CD4-positive, alpha-beta T cell treated with Interferon gamma for 1 hour (primary cell): ENCODE data around the gene TMX4.
"Not testable (repeated sequence)": the region's sequence is repeated elsewhere in the genome, so short reads cannot be mapped to it uniquely, and the experiment has no call there.

Experiments used
- DNase-seq: peaks from one replicate; pipeline ENCODE4 v3.0.0-alpha.2; 2020

TMX4 gene, protein sequence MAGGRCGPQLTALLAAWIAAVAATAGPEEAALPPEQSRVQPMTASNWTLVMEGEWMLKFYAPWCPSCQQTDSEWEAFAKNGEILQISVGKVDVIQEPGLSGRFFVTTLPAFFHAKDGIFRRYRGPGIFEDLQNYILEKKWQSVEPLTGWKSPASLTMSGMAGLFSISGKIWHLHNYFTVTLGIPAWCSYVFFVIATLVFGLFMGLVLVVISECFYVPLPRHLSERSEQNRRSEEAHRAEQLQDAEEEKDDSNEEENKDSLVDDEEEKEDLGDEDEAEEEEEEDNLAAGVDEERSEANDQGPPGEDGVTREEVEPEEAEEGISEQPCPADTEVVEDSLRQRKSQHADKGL

DNA sequence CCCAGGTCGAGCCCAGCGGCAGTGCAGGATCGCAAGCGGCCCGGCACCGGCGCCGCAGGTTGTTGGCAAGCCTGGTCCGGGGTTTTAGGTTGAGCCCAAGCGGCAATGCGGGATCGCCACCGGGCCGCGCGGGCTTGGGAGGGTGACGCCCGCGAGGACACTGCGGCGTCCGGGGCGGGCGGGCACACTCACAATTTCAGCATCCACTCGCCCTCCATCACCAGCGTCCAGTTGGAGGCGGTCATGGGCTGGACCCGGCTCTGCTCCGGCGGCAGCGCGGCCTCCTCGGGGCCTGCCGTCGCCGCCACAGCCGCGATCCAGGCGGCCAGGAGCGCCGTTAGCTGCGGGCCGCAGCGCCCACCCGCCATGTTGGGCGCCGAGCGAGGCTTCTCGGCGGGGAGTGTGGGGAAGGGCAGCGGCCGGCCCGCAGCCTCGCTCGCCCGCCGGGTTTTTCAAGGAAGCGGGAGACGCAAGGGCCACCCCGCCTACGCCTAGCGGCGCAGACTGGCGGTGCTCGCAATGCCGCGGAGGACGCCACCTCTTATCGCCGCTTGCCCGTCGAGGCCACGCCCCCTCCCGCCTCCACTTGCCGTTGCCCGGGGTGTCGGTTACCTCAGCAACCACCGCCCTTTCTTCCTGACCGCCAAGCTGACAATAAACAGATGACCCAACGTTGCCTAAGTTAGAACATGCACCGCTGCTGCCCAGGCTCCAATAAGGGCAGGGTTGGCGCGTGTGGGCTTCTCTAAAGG, at the start of gene TMX4:
TMX4 (minus strand) TSS at position 516 of the 752 bp plus-strand sequence; CDS start at position 368, 148 bp downstream.
- peak; percentile 94 for DNase-seq

DNA sequence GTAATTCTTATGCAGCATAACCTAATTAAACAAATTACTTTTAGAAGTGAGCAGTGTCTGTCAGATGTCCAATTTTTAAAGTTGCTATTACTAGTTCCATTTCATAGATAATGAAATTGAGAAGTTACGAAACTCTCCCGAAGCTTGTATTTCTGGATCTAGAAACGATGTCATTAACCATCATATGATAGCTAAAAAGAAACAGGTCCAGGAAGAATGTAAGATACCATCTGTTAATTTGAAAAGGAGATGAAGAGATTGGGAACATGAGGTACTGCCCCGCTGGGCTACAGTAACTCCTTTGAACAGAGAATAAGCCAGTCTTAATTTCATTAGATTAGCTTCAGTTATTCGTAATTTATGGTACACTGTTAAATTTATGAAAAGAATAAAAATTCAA, 47.5 kb upstream of the TMX4 start:
- no peak for DNase-seq

DNA sequence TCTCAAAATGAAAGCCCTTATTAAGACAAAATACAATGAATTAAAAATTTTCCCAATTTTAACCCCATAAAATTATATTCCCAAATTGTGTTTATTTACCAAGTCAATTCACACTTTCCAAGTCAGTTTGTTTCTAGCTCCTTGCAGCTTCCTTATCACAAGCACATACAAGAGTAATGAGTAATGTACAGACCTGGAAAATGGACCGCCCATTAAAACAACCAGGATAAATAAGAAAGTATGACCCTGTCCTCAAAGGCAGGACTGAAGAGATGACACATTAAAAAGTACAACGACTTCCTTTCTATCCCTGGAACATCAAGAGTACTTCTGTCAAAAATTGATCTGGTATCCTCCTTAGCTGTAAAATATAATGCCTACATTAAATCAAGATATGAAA, 47.1 kb upstream of the TMX4 start:
- DNase-seq = no peak

DNA sequence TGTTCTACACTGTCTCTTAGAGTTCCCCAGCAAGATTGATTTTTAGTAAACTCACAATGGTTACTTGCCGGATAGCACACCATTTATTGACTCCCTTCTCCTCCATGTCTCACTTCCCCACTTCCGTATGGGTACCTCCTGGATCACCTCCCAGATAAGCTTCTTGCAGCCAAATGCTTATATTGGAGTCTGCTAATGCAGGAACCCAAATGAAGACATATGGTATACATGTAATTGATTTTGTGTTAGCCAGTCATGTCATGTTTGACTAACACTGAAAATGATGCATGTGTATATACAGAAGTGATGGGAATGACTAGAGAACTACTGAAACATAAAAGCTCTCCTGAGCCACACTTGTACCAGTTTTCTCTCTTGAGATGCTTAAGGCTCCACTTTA, 46.1 kb upstream of the TMX4 start:
- DNase-seq = no peak

DNA sequence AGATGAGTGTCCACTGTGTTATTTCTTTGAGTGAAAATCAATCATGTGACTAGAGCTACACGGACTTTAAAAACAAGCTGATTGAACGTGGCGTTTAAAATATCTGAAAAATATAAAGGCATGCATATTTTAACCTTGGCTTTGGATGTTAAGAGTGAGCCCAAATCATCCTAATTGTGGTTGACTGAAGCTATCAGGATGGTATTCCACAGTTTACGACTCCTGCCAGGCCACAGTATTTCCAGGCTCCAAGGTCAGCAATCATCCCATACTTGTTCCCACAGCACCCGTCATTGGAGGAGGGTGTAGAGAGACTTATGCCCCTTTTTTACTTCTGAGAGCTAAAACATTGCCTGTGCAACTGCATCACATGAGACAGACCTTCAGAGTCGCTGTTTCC, 43.2 kb upstream of the TMX4 start:
- DNase-seq = no peak

DNA sequence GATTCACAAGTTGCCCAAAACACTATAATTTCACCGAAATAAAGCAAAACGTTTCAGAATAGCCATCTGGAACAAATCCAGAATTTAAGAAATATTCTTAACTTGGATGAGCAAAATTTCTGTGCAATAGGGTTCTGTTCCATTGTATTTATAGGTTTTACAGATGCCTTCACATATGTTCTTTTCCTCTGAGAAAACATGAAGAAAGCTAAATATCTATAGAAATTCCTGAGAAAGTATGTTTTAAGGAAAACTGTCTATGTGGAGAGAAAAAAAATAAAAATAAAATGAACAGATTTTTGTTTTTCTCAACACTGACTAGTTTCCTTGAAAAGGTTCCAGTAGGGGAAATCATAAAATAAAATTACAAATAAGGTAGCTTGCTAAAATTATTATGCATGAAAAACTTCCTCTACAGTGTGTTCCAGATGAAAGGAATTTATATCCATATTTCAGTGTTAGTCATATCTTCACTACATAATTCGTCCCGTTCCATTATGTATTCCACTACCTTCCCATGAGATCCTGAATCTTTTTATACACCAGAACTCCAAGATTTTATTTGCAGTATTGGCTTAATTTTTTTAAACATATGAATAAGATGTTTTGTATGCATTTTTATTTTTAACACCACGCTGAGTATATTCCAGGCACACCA, 42.4 kb upstream of the TMX4 start:
- DNase-seq = no peak

DNA sequence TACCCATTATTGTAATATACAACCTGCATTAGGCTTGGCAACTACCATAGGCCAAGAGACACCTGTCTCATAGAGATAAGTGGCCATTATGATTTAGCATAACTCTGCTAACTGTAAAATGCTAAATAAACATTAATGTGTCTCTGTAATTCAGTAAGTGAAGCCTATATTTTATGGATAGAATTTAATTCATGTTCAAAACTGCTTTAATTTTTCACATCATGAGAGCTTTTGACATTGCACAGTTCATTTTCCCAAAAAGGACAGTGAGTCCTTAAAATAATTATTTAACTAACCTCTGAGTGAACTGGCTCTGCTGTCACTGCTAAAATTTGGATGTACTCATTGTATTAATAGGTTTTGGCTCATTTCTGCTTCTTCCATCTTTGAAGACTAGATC, 41.4 kb upstream of the TMX4 start:
- DNase-seq = no peak

DNA sequence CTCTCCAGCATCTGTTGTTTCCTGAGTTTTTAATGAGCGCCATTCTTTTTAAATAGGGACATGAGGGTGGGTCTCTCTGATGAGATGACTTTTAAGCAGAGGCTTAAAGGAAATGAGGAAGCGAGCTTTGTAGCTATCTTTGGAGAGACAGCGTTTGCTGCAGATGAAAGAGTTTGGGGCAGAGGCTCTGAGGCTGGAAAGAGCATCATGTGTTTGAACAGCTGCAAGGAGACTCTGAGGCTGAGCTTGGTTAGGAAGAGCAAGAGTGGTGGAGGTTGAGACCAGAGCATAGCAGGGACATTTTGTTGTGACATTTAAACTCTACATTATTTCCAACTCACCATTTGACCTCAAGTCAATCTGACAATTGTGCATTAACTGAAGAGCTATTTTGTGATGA, 38.3 kb upstream of the TMX4 start:
- no peak for DNase-seq

DNA sequence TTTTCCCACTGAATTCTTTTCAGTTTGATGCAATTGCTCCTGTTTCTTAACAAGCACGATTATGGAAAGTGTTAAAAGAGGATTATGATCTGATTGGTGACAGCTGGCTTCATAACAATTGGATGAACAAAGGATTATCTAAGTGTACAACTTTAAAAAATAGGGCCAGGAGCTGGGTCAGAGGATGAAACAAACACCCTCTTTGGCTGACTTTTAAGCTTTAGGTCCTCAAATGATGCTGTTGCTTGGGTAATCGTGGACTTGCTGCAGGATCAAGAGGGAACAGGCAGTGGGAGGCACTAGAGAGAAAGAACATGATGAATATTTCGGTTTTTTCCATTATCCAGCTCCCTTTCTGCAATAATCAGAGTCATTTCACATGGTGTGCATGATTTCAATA, 35.5 kb upstream of the TMX4 start:
- DNase-seq = no peak

DNA sequence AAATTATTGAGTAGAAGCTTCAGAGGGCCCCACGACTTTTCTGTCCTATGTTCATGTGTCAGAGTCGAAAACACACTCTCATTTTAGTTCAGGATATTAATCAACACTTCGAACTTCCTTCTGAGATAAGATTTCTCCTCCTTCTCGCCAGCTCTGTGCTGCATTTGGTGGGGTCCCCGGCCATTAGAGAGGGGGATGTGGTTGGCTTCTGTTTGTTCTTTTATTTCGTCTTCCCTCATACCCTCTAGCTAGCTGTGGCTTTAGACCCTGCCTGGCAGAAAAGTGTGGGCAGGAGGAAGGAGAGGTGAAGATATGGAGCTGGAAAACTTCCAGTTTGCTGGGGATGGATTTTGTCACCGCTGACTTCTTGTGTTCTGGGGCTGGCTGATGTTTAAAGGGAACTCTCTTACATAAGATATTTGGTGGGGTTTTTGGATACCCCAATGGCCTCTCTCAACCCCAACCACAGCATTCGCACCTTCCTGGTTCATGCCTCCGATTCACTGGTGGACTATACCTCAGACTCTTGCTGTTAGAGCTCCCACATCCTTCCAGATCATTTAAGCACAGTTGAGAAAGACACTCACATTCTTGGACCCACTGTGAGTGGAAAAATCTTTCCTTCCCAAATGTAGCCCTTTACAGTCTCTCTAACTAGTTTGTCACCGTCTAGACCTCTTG, 30.7 kb upstream of the TMX4 start:
- DNase-seq = no peak

DNA sequence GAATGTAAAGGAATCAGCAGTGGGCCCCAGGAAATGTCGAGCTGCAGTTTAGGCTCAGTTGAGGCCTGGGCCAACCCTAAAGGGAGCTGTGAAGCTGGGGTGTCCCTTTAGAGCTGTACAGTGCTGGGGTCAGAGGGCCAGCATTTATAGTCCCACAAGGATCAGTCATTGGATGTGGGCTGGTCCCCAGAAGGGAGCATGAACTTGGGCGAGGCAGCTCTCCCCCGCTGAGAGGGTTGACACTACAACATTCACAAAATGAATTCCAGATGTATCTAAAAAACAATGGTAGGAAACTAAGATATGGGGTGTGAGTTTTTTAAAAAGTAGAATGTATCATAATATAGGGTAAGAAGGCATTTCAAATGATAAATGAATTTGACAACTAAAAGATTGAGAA, 29.7 kb upstream of the TMX4 start:
- no peak for DNase-seq

DNA sequence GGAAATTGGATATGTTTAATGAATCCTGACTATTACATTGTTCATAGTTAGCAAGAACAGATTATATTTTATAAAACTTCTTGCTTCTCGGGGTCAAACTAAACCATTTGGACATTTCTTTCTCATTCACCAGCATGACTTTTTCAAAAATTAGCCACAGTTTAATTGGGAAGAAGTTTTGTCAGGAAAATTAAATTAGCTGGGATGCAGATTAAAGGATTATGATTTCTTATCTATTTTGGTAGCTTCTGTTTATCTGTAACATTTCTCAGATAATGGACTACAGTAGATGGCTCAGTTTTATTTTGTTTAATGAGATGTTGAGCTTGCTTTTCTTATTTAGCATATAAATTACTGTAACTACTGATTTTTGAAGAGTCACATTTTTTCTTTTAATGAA, 26.4 kb upstream of the TMX4 start:
- no peak for DNase-seq

DNA sequence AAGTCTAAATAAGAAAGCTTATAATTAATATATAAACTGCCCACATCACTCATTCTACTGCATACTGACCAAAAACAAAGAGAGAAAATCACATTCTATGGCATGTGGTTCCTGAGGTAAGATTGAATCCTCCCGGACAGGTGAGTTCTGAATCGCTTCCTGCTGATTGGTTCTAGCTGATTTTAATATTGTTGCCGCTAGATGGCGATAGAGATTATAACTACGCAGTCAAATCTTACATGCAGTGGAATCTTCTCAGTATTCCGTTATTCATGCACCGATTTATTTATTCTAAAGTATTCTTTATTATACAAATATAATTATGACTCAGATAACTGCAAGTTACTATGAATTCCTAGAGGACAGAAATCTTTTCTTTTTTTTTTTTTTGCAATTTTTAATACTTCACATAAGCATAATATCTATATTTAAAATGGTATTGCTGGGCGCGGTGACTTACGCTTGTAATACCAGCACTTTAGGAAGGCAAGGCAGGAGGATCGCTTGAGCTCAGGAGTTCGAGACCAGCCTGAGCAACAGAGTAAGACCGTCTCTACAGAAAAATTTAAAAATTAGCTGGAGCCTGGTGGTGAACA, 24.2 kb upstream of the TMX4 start:
- no peak for DNase-seq

DNA sequence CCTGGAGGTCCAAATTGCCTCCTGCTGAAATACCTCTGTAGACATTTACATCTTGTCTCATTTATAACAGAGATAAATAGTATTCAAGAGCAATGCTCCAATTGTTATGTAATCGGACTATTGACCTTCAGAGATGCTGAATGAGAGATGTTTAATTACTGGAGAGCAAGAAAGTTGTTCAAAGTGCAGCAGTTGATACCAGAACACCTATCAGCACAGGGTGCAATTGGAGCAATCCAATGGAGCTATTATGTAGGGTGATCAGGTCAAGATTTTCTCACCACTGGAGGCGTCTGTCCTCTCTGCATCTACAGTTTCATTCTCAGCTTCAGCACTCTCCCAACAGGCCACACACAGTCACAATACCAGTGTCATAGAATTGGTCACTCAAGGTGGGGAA, 19.5 kb upstream of the TMX4 start:
- no peak for DNase-seq

DNA sequence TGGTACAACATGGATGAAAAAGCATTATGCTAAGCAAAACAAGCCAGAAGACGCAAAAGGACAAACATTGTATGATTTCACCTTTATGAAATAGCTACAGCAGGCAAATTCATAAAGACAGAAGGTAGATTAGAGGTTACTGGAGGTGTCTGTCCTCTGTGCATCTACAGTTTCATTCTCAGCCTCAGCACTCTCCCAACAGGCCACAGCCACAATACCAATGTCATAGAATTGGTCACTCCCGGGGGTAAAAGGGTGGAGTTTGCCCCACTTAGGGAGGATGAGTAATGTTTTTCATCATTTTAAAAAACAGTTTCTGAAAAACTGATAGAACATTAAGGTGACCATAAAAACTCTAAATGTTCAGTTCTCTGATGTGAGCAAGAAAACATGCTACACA, 17.2 kb upstream of the TMX4 start:
- DNase-seq = no peak

DNA sequence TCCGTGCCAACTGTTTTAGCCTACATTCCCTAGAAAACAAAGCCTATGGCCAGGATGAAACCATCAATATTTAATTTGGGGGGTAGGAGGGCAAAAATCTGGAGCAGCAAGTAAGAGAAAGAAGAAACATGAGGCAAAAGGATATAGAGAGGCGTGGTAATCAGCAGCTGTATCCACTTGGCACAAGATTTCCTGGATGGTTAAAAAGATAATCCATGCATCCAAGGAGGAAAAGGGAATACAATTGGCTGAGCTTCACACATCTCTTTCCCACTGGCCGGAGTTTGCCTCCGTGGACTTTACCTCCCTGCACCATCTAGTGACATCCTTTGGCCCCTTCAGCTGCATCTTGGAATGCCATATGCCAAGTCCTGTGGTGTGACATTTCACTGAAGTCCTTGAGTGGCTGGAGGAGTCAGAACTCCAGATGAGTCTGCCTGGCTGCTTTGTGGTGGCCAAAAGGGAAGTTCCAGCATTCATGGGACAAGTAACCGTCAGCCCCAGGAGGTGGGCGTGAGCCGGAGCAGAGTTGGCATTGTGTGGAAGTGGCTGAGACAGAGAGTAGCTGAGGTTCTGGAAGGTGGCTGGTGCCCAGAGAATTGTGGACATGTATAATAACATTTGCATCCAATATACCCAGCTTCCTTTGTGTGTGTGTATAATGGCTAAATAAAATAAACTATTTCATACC, 13.7 kb upstream of the TMX4 start:
- DNase-seq = no peak

DNA sequence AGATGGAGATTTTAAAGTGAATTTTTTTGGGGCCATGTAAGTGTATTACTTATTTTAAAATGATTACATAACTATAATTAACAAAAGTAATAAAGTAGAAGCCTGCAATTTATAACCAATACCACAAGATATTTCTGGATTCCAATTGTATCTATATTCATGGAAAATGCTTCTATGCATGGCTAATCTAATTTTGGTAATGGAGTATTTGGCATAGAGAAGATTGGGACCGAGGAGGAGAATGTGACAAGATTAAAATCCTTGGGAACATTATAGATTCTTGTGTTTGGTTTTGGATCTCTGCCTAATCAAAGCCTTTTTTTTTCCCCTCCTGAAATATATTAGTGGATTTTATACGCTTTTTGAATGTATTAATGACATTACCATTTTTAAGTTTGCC, 12.9 kb upstream of the TMX4 start:
- no peak for DNase-seq

DNA sequence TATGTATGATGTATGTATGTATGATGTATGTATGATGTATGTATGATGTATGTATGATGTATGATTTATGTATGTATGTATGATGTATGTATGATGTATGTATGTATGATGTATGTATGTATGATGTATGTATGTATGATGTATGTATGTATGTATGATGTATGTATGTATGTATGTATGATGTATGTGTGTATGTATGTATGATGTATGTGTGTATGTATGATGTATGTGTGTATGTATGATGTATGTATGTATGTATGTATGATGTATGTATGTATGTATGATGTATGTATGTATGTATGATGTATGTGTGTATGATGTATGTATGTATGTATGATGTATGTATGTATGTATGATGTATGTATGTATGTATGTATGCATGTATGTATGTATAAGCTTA, 12.0 kb upstream of the TMX4 start:
- not testable (repeated sequence) for DNase-seq

DNA sequence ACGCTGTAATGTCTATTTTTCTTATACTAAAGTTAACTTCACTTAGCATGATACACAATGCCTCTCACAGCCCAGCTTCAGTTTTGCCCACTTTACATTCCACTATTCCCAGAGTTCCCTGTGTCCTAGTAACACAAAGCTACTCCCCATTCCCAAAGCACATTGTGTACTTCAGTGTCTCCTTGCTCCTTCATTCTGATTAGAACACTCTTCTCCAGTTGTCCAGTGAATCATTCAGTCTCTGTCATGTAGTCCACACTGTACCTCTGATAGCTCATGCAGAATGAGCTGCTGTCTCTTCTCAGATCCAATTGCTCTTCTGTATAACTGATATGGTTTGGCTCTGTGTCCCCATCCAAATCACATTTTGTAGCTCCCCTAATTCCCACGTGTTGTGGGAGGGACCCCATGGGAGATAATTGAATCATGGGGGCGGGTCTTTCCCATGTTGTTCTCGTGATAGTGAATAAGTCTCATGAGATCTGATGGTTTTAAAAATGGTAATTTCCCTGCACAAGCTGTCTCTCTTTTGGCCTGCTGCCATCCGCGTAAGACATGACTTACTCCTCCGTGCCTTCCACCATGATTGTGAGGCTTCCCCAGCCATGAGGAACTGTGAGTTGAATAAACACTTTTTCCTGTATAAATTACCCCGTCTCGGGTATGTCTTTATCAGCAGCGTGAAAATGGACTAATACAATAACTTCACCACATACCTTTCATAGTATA, 2.1 kb upstream of the TMX4 start:
- no peak for DNase-seq

DNA sequence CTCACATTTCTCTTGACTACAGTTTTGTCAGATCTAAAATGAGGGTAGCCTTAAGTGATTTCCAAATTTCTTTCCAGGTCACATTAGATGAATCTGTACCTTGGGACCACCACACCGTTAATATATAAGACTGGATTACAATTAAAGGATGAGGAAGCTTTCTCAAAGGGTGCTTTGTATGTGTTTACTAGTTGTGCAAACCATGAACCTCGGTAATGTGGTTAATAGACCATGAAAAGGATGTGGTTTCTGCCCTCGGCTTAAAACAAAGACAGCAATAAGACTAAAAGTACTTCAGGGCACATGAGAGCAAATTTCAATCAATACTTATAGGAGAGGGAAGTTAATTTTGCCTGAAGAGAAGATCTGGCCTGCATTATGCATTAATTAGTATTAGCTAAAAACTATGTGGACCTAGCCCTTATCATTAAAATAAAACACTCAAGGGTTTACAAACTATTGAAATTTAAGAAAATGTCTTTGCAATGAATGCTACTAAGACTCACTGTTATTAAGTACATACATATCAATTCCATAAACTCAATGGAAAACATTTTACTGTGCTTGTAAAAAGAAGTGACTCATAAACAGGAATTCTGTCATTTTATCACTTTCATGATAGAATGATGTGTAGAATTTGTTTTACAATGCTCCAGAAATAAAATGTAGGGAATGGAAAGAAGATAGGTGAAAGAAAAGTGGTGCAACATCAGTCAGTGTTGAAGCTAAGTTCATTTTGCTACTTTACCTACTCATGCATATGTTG, 936 bp upstream of the TMX4 start:
- DNase-seq = no peak

DNA sequence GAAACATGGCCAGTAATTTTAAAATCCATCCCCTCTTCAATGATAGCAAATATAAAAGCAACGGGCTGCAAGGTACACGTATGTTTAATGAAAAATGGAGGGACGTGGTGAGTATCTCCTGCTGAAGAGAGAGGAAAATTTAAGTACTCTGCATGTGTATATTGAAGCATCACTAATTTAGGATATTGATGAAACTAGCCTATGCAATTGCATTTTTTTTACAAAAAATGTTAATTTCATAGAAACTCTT, 362 bp upstream of the TMX4 start:
- no peak for DNase-seq

DNA sequence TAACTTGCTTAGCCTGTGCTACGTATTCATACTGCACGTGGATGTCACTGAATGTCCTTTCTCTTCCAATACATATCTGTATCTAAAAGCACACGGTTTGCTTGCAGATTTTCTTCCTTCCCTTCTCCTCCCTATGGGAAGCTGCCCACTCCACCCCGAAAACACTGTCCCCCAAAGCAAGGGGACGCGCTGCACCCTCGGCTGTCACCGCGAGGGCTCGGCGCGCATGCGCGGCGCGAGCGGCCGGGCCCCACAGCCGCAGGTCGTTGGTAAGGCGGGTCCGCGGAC, 659 bp downstream of the TMX4 start:
- peak; percentile 68 for DNase-seq
